Forelimb muscle (tissue), 1 donor: ENCODE results near the gene USP22. TPM values are rescaled to one million over a fixed set of nuclear protein-coding genes. Genes with fewer than 3 reads are reported as not detected.

Experiments
- DNase-seq: peaks from one replicate; pipeline ENCODE4 v3.0.0-alpha.2; 2013; ENCODE audit warnings: low read depth
- polyA plus RNA-seq: library from polyadenylated mRNA; unstranded; fragments of 120-200 nt; gene quantifications from one replicate; pipeline ENCODE4 v1.2.1, GENCODE V29; 2013; ENCODE audit not compliant: insufficient read length

USP22 gene
- polyA plus RNA-seq, 1 donor = 149 TPM

GRCh38 chr17:21049457-21049856, 6.6 kb upstream of the USP22 start:
- no peak for DNase-seq

DNA sequence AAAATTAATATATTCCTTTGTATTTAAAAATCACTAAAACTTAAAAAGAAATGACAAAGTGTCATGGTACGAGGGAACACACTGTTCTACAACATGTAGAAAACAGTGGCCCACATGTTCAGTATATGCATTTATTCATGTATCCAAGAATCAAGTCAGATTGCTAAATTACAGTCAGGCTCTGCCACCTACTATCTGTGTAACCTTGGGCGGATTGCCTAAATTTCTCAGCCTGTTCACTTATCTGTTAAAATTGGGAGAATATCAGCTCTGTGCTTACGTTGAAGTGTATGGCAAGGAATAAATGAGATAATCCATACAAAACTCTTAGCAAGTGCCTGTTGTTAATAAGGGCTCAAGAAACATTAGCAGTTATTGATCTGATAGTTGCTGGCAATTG, 3.4 kb upstream of the USP22 start:
- DNase-seq = no peak

- DNase-seq = no peak
Observed at GRCh38 chr17:21044971-21045370, 2.2 kb upstream of the USP22 start.

DNA sequence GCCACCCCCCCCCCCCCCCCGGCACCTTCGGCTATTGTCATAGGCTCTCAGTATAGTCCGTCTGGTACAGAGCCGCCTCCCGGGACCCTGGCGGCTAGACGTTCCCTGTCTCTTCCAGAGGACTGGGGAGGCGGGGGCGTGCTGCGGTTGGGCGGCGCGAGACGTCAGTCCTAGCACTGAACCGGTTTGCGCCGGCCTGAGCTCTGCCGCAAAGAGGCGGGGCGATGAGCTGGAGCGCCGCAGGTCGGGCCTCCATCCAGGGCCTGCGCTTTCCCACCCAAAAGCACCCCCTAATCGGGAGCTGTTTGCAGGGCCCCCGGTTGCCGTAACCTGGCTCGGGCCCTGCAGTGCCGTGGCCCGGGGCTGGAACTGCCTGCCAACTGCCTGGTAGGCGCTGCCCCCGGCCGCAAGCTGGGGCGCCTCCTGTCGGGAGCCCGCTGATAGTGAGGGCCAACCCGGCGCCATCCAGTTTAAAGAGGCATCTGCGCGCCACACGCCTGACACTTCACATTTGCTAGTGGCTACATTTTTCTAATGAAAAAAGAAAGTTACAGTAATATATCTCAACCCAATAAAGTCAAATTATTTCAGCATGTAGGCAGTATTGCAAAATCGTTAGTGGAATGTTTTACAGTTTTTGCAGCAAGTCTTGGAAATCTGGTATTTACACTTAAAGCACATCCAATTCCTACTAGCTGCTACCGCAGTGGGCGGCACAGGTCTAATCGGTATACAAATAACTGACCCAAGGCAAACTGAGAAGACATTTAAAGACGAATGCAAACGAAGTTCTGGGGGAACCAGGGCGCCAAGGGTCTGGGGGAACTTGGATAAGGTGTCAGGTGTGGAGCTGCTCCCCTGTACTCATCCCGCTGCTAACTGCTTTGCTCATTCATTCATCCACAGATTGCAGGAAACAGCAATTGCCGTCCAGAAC, 753 bp upstream of the USP22 start:
- peak; percentile 93 for DNase-seq

GRCh38 chr17:21041741-21042457, 912 bp downstream of the USP22 start:
- DNase-seq = peak; percentile 65

GRCh38 chr17:21039839-21040575, 2.8 kb downstream of the USP22 start:
- no peak for DNase-seq

DNA sequence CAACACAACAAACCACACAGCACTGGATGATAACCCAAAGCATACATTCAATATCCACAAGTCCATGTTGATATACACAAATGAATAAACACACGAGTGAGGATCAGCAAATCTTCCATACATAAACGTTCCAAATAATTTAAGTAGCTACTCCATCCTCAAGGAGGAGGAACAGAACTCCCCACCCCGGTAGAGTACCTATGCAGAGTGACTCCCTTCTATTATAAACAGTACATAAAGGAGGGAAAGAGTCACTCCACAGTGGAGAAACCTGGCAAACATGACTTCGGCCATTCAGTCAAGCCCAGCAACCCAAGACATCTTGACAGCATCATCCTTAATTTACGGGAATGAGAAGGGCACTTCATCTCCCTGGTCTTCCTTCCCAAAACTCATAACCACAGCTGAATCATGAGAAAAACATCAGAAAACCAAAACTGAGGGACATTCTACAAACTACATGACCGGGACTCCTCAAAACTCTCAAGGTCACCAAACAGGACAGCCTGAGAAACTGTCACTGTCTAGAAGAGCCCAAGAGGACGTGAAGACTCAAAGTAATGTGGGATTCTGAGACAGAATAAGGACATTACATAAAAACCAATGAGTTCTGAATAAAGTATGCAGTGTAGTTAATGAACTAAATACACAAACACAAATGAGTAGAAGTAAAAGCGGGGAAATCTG, 5.6 kb downstream of the USP22 start:
- DNase-seq = no peak

DNA sequence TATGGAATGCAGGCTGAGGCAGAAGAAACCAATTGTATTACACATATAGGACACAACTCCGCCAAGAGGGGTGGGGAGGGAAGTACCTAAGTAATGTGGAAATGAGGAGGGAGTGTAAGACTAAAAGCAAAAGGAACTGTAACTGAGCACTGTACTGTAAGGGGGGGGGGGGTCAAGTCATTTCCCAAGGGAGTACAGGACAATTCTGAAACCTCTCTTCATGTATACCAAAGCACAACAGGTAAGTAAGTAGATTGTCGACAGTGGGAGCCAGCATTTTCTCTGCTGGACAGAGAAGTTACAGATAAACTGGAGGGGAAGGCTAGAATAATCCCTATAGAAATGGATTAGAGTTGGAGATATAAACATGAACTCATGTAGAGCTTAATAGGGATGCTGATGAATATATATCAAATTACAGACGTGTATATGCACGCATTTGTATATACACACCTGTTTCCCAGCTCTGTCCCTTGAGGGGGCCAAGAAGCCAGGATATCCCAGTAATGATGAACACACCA, 6.4 kb downstream of the USP22 start:
- no peak for DNase-seq

DNA sequence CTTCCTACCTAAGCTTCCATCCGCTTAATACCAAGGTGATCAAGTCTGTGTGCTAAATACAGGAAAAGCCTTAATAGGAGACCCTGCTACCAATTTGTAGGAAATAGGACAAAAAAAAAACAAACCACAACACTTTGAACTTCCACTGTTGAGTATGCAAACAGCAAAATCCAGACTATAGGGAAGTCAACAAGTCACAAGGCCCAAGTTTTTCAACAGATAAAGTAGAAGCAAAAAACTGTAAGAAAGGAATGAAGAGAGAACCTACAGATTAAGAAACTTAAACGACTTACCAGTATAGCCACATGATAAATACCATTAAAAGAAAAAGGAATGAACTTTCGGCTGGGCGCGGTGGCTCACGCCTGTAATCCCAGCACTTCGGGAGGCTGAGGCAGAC, 7.4 kb downstream of the USP22 start:
- DNase-seq = no peak

GRCh38 chr17:21034340-21035235, 8.2 kb downstream of the USP22 start:
- no peak for DNase-seq

- DNase-seq = no peak
Observed at GRCh38 chr17:21033350-21033749, 9.5 kb downstream of the USP22 start.

DNA sequence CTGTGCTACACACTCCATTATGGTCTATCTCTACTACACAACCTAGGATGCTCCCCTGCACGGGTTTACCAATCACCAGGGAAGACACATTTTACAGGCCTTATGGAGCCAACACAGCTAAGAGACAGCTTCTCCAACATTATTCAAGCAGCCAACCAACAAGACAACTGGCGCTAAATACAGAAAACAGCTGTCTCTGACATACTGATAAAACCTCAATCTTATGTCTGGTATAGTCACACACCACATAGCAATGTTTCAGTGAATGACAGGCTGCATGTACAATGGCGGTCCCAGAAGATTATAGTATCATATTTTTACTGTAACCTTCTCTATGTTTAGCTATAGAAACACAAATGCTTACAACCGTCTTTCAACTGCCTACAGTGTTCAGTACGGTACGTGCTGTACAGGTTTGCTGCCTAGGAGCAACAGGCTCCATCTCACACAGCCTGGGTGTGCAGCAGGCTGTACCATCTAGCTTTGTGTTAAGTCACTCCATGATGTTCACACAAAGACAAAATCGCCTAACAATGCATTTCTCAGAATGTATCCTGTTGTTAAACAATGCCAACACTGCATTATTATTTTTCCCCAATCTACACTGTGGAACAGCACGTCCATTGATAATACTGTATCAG, 10.9 kb downstream of the USP22 start:
- no peak for DNase-seq

GRCh38 chr17:21030375-21030774, 12.4 kb downstream of the USP22 start:
- DNase-seq = no peak

DNA sequence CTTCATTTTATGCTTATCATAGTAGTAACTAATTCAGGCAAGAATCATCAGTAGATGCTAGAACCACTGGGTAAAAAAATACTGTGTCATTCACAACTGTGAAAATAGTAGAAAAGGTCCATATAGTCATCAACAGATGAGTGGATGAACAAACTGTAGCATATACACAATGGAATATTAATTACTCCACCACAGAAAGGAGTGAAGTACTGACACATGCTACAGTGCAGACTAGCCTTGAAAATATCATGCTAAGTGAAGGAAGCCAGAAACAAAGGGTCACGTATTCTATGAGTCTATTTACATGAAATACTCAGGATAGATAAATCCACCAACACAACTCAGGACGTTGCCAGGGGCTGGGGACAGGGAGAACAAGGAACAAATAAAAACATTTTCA, 13.3 kb downstream of the USP22 start:
- DNase-seq = no peak

- DNase-seq = no peak
Observed at GRCh38 chr17:21029036-21029435, 13.8 kb downstream of the USP22 start.

DNA sequence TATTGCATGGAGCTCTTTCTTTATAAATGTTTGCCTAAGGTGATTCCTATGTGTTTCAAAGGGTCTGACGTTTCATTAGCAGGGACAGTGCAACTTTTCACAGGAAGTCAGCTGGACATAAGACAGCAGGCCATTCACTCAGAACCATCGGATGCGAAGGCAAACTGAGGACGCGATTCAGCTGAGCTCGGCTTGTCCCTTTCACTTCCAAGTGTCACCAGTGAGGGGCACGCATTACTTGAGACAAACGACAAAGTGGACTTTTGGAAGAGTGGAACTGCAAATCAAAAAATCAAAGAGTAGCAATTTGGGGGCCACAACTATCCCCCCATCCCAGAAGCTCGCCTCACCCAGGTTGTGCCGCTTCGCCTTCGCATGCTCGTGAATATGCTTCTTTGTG, 14.6 kb downstream of the USP22 start:
- no peak for DNase-seq

DNA sequence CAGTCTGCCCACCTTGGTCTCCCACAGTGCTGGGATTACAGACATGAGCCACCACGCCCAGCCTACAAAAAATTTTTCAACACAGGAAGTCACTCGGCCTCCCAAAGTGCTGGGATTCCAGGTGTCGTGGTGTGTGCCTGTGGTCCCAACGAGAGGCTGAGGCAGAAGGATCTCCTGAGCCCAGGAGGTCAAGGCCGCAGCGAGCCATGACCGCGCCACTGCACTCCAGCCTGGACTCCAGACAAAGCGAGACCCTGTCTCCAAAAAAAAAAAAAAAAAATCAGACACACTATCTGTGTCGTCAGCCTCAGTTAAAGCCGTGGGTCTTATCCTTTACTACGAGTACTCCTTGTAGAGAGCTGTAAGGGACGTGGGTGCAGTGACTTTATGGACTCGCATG, 15.8 kb downstream of the USP22 start:
- DNase-seq = no peak

DNA sequence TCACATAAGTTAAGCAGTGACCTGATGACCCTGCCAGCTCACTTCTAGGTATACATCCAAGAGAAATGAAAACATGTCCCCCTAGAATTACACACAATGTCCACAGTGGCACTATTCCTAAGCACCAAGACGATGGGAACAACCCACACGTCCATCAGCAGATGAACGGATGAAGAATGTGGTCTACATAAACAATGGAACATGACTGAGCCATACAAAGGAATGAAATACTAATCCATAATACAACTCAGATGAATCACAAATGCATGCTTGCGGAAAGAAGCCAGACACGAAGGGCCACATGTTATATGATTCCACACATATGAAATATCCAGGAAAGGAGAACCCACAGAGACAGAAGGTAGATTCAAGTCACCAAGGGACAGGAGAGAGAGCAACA, 17.4 kb downstream of the USP22 start:
- no peak for DNase-seq

GRCh38 chr17:21024024-21024423, 18.8 kb downstream of the USP22 start:
- DNase-seq = no peak

DNA sequence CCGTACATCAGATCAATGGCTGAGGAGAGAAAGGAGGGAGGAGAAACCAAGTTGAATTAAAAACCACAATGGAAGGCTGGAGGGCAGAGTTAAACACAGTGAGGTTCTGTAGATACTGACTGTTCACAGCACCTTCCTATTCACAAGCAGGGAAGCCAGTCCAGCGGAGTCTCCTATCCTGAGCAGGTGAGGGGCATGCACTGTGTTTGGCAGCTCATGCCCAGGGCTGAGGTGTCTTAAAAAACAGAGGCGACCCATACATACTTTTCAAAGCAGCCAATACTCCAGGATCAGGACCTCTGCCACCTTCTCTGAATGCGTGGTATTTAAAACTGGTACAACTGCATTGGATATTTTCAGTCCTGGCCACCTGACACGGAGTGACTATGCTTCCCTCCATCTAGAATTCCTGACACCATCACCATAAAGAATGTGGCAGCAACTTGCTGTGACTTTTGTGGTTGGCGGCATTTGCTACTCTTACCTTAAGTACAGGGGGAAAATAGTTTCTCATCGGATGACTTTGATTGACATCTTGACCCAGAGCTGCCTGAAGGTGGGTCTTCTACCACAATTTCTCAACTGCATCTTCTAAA, 21.5 kb downstream of the USP22 start:
- DNase-seq = no peak
